ENCODE data around the gene CDH16.

The CDH16 gene

GRCh38 chr16:66869424-66869823 is 49.3 kb downstream of the CDH16 start:
- DNase-seq, result no peak

- DNase-seq, result no peak
Observed at GRCh38 chr16:66863707-66864106, 55.0 kb downstream of the CDH16 start.

- no peak for DNase-seq
Observed at GRCh38 chr16:66862023-66862520, 56.6 kb downstream of the CDH16 start.

- no peak for DNase-seq
Observed at GRCh38 chr16:66859397-66860068, 59.2 kb downstream of the CDH16 start.

GRCh38 chr16:66858740-66859396 is 59.8 kb downstream of the CDH16 start:
- no peak for DNase-seq

All from NCI-H1694 treated with DMSO at 0.1 percent for 48 hours (cell line).